ENCODE measurements around the gene TTC39B. TPM values are rescaled to one million over a fixed set of nuclear protein-coding genes. Genes with fewer than 3 reads are reported as not detected.

The TTC39B gene
- total RNA-seq, 1 donor from 2014 or later, result 17.1 TPM

DNA sequence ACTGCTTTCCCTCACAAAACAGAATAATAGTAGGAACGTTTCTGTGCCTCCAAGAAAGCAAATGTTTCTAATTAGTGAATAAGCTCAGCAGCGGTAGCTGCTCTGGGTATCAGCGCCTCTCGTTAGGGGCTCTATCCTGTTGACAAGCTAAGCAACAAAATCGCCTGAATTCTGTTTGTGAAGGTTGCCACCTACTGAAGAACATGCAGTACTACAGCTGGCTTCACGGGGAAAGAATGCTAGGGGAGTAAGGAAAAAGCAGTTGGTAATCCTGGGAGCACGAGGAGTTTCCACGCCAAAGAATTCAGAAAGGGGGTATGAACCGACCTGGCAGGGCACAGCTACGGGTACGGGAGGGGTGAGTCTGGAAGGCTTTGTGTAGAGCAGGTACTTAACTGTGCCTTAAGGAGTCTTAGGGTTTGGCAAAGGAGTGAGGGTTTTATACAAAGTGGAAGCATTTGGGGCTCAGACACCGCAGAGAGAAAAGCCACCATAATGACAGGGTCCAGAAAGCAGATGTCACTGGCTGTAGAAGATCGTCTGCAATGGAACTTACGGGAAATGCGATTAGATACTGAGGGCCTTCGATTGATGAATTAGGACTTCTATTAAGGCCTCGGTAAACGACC, 171.7 kb downstream of the TTC39B start:
- DNase-seq (ENCODE audit: low read depth), result peak; percentile 65

GRCh38 chr9:15133488-15133887, 173.5 kb downstream of the TTC39B start:
- DNase-seq (ENCODE audit: low read depth), result no peak

DNA sequence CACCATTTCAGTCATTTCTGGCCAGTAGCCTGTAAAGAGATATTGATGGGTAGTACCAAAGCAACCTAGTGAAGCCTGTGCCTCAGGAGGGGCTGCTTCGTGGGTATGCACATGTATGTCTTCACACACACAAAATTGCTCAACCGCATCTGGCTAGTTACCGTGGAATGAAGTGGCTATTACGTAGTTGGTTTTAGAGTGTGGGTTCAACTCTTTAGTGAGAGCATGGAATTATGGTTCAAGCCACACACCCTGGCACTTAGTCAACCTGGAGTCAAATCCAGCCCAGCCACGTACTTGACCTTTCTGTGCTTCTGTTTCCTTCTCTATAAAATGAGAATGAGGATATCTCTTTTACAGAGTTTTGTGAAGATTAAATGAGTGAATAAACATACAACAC, 174.9 kb downstream of the TTC39B start:
- DNase-seq (ENCODE audit: low read depth), result no peak

DNA sequence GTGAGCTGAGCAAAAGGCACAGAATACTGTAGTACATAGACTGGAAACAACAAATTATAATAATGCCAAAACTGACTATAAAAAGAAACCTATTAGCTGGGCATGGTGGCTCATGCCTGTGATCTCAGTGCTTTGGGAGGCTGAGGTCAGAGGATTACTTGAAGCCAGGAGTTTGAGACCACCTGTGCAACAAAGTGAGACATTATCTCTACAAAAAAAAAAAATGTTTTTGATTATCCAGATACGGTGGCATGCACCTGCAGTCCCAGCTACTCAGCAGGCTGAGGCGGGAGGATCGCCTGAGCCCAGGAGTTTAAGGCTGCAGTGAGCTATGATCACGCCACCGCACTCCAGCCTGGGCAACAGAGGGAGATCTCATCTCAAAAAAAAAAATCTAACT, 175.9 kb downstream of the TTC39B start:
- no peak for DNase-seq (ENCODE audit: low read depth)

GRCh38 chr9:15127831-15128230, 179.2 kb downstream of the TTC39B start:
- no peak for DNase-seq (ENCODE audit: low read depth)

DNA sequence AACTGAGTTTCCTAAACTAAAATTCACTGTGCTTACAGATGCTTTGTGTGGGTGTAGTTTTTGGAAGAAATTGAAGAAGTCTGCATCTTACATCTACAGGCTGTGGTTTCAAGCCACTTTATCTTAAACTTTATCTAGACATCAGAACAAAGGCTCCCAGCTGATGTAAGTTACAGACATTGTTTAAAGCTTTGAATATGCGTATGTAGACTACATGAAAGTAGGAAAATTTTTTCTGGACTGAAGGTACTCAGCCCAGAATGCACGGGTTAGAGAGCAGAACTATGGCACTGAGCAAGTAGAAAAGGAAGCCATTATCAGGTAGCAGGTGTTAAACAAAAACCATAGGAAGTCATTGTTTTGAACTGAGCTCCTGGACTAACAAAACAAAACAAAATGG, 185.4 kb downstream of the TTC39B start:
- no peak for DNase-seq (ENCODE audit: low read depth)

- no peak for DNase-seq (ENCODE audit: low read depth)
Observed at GRCh38 chr9:15116130-15116580, 190.9 kb downstream of the TTC39B start.

GRCh38 chr9:15115702-15116101, 191.3 kb downstream of the TTC39B start:
- no peak for DNase-seq (ENCODE audit: low read depth)

GRCh38 chr9:15115041-15115440, 192.0 kb downstream of the TTC39B start:
- DNase-seq (ENCODE audit: low read depth), result no peak

Other genes with a start within 250 kb of the TTC39B start
- gene SNAPC3, start 115.7 kb upstream of the TTC39B start, total RNA-seq, result 51.4 and 53.9 TPM in 2 replicates
- 23.1 and 32.7 TPM in 2 replicates for gene PSIP1, start 203.8 kb upstream of the TTC39B start, total RNA-seq
- 0.87 and 3.4 TPM in 2 replicates for gene CCDC171, start 245.8 kb upstream of the TTC39B start, total RNA-seq

Data from renal cortical epithelial cell (primary cell).